ENCODE measurements around the gene CDC23.
"Not testable (repeated sequence)": the region's sequence is repeated elsewhere in the genome, so short reads cannot be mapped to it uniquely, and the experiment has no call there.

Gene CDC23

GRCh38 chr5:138212828-138213160 is 329 bp downstream of the CDC23 start:
- no peak for TF ChIP-seq CTCF (IDR thresholded peaks at IDR 0.05; ENCODE audit: insufficient read depth, missing control alignments)
- FAIRE-seq (no peak), DNase-seq (ENCODE audit: insufficient read length, low spot score) (no peak)

DNA sequence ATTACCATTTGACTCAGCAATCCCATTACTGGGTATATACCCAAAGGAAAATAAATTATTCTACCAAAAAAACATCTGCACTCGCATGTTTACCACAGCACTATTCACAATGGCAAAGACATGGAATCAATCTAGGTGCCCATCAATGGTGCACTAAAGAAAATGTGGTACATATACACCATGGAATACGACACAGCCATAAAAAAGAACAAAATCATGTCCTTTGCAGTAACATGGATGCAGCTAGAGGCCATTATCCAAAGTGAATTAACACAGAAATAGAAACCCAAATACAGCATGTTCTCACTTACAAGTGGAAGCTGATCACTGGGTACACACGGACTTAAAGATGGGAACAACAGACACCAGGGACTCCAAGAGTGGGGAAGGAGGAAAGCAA is 2.1 kb downstream of the CDC23 start:
- FAIRE-seq = no peak

GRCh38 chr5:138193859-138194258 is 19.3 kb downstream of the CDC23 start:
- FAIRE-seq; DNase-seq (ENCODE audit: insufficient read length, low spot score): not testable (repeated sequence)

More for the DNA sequence above, 2.1 kb downstream of the CDC23 start:
- no peak for DNase-seq (ENCODE audit: insufficient read length, low spot score)
- TF ChIP-seq CTCF (IDR thresholded peaks at IDR 0.05; ENCODE audit: insufficient read depth, missing control alignments) = no peak

DNA sequence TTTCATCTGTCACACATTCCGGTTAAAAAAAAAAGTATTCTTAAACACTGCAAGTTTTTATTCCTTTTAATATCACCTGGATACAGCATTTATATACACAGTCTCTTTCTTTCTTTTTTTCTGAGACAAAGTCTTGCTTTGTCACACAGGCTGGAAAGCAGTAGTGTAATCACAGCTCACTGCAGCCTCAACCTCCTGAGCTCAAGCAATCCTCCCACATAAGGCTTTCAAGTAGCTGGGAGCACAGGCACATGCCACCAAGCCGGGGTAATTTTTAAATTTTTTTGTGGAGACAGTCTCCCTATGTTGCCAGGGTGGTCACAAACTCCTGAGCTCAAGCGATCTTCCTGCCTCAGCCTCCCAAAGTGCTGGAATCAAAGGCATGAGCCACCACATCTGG is 20.3 kb downstream of the CDC23 start:
- FAIRE-seq = no peak
- DNase-seq (ENCODE audit: insufficient read length, low spot score) = no peak
- no peak for TF ChIP-seq CTCF (IDR thresholded peaks at IDR 0.05; ENCODE audit: insufficient read depth, missing control alignments)

DNA sequence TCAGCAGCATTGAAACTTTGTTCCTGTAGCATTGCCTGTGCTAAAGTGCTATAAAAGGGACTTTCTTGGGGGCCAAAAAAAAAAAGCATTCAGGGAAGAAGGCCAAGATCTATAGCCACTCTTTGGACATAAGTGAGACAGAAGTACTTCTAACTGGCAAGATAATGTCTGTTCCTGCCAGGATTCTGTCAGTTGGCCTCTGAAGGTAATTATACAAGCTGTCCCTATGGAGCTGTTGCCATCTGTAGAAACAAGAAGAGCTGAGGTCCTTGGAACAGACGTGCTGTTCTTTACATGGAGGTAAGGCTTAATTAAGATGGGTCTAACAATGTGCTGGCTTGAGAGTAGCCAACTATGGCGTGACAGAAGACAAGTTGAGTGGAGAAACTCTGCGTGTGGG is 24.5 kb downstream of the CDC23 start:
- DNase-seq (ENCODE audit: insufficient read length, low spot score) (no peak), FAIRE-seq (no peak)
- TF ChIP-seq CTCF (IDR thresholded peaks at IDR 0.05; ENCODE audit: insufficient read depth, missing control alignments) = no peak

DNA sequence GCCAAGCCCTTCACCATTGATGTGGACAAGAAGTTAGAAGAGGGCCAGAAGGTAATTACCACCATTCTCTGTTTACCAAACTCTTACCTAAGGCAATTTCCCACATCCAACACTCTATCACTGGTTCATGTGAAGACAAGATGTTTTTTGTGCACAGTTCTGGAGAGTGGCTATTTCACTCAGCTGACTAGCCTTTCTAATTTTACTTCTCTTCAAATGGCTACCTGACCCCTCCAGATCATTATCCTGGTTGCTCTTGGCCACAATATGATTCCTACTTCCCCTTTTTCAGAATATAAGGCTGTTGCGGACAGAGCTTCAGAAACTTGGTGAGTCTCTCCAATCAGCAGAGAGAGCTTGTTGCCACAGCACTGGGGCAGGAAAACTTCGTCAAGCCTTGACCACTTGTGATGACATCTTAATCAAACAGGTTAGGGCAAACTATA is 27.1 kb downstream of the CDC23 start:
- no peak for FAIRE-seq
- DNase-seq (ENCODE audit: insufficient read length, low spot score) = no peak
- TF ChIP-seq CTCF (IDR thresholded peaks at IDR 0.05; ENCODE audit: insufficient read depth, missing control alignments) = no peak

DNA sequence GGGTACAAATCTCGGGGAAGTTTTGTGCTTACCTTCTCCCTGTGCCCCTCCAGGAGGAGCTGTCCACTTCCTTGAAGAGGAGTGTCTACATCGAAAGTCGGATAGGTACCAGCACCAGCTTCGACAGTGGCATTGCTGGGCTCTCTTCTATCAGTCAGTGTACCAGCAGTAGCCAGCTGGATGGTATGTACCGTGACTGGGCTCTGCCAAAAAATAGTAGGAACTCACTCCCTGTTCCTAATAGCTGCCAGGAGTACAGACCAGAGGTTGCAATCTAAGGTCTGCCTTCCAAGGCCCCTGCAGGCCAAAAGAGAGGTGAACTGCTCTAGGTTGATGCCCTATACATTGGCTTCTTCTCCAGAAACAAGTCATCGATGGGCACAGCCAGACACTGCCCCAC is 30.3 kb downstream of the CDC23 start:
- FAIRE-seq (no peak), DNase-seq (ENCODE audit: insufficient read length, low spot score) (no peak)
- TF ChIP-seq CTCF (IDR thresholded peaks at IDR 0.05; ENCODE audit: insufficient read depth, missing control alignments) = no peak

- DNase-seq (ENCODE audit: insufficient read length, low spot score) (no peak), FAIRE-seq (no peak)
- TF ChIP-seq CTCF (IDR thresholded peaks at IDR 0.05; ENCODE audit: insufficient read depth, missing control alignments) = no peak
Measured at GRCh38 chr5:138180841-138181240, 32.3 kb downstream of the CDC23 start.
